Calu3 (cell line): ENCODE measurements around the gene MPZL1. TPM values are rescaled to one million over a fixed set of nuclear protein-coding genes. Genes with fewer than 3 reads are reported as not detected.

Experiments used
- BruUV-seq: library from RNA; stranded (reverse); fragments of 400-500 nt; replicated peaks from 2 replicates; lab custom pipeline; 2021; lab: Mats Ljungman, UMichigan
- CTCF ChIA-PET: fragments of 300-600 bp; sonication (Branson Sonifier 250); formaldehyde crosslinking; loops from one replicate; lab custom pipeline; 2022; ENCODE audit warnings: antibody characterized with exemption; lab: Charles Lee
- DNase-seq: peaks from one replicate; pipeline ENCODE4 v3.0.0; 2022
- H3K27ac Mint-ChIP-seq: one replicate; pipeline ENCODE4 v1.8.0; 2022; ENCODE audit warnings: mixed read lengths; ENCODE audit not compliant: unreplicated experiment
- H3K27me3 Mint-ChIP-seq: one replicate; pipeline ENCODE4 v1.8.0; 2022; ENCODE audit warnings: mixed read lengths; ENCODE audit not compliant: unreplicated experiment
- H3K36me3 Mint-ChIP-seq: one replicate; pipeline ENCODE4 v1.8.0; 2022; ENCODE audit warnings: mild to moderate bottlenecking, moderate library complexity, mixed read lengths; ENCODE audit not compliant: insufficient read depth, unreplicated experiment
- H3K4me1 Mint-ChIP-seq: one replicate; pipeline ENCODE4 v1.8.0; 2022; ENCODE audit warnings: mild to moderate bottlenecking, low read depth, mixed read lengths; ENCODE audit not compliant: unreplicated experiment
- H3K4me3 Mint-ChIP-seq: one replicate; pipeline ENCODE4 v1.8.0; 2022; ENCODE audit warnings: mild to moderate bottlenecking, low read depth, moderate library complexity, mixed read lengths; ENCODE audit not compliant: unreplicated experiment
- H3K9me3 Mint-ChIP-seq: one replicate; pipeline ENCODE4 v1.8.0; 2022; ENCODE audit warnings: low read depth, mixed read lengths; ENCODE audit not compliant: unreplicated experiment
- CTCF ChIP-seq: fragments of 200-600 bp; IDR thresholded peaks from one replicate; pipeline ENCODE4 v1.8.0; 2022; ENCODE audit warnings: antibody characterized with exemption; ENCODE audit not compliant: unreplicated experiment
- intact Hi-C: fragments of 100-400 bp; cut with micrococcal nuclease; formaldehyde crosslinking; loops from one replicate; pipeline ENCODE4 v1.10.0; 2022; ENCODE audit not compliant: unreplicated experiment
- total RNA-seq: library from RNA; stranded (reverse); gene quantifications from 2 replicates; pipeline ENCODE4 v1.2.3, GENCODE V29; 2022

The MPZL1 gene
- total RNA-seq, 1 experiment from 2014 or later: 139 TPM

GRCh38 chr1:167701510-167701909 lies 20.3 kb upstream of the MPZL1 start:
- peaks cover 82% of the 10 kb centered on the region for H3K27me3 Mint-ChIP-seq
- CTCF ChIA-PET: no interaction called here
- H3K27ac Mint-ChIP-seq: no peak overlapping the region
- no peaks in the 10 kb centered on the region for H3K9me3 Mint-ChIP-seq
- DNase-seq: no peak
- no peaks in the 10 kb centered on the region for H3K4me1 Mint-ChIP-seq
- no peak overlapping the region for H3K4me3 Mint-ChIP-seq
- no peak for TF ChIP-seq CTCF
- intact Hi-C loops: no loop called here
- no TSS peak for BruUV-seq
- no peaks in the 10 kb centered on the region for H3K36me3 Mint-ChIP-seq

GRCh38 chr1:167703557-167703956 lies 18.2 kb upstream of the MPZL1 start:
- no peaks in the 10 kb centered on the region for H3K36me3 Mint-ChIP-seq
- no peaks in the 10 kb centered on the region for H3K9me3 Mint-ChIP-seq
- H3K4me1 Mint-ChIP-seq: no peaks in the 10 kb centered on the region
- BruUV-seq: no TSS peak
- H3K27ac Mint-ChIP-seq: no peak overlapping the region
- no peak for DNase-seq
- no peak for TF ChIP-seq CTCF
- H3K27me3 Mint-ChIP-seq: peaks cover 94% of the 10 kb centered on the region
- CTCF ChIA-PET: no interaction called here
- intact Hi-C loops: no loop called here
- no peak overlapping the region for H3K4me3 Mint-ChIP-seq

GRCh38 chr1:167704715-167705114 lies 17.1 kb upstream of the MPZL1 start:
- no peak for TF ChIP-seq CTCF
- DNase-seq: no peak
- CTCF ChIA-PET: no interaction called here
- no peak overlapping the region for H3K27ac Mint-ChIP-seq
- no peaks in the 10 kb centered on the region for H3K9me3 Mint-ChIP-seq
- no peak overlapping the region for H3K4me3 Mint-ChIP-seq
- peaks cover 97% of the 10 kb centered on the region for H3K27me3 Mint-ChIP-seq
- no peaks in the 10 kb centered on the region for H3K36me3 Mint-ChIP-seq
- no TSS peak for BruUV-seq
- no peaks in the 10 kb centered on the region for H3K4me1 Mint-ChIP-seq
- intact Hi-C loops: no loop called here

GRCh38 chr1:167705250-167705649 lies 16.5 kb upstream of the MPZL1 start:
- Mint-ChIP-seq H3K4me1 (no peaks in the 10 kb centered on the region), H3K4me3 (no peak overlapping the region), H3K27me3 (peaks cover 92% of the 10 kb centered on the region), H3K36me3 (no peaks in the 10 kb centered on the region), H3K27ac (no peak overlapping the region), H3K9me3 (no peaks in the 10 kb centered on the region)
- no peak for DNase-seq
- no peak for TF ChIP-seq CTCF
- CTCF ChIA-PET: no interaction called here
- intact Hi-C loops: no loop called here
- BruUV-seq: no TSS peak

GRCh38 chr1:167706363-167706762 lies 15.4 kb upstream of the MPZL1 start:
- no TSS peak for BruUV-seq
- H3K27me3 Mint-ChIP-seq: peaks cover 81% of the 10 kb centered on the region
- H3K4me3 Mint-ChIP-seq: no peak overlapping the region
- CTCF ChIA-PET: no interaction called here
- H3K9me3 Mint-ChIP-seq: no peaks in the 10 kb centered on the region
- no peaks in the 10 kb centered on the region for H3K36me3 Mint-ChIP-seq
- no peak for TF ChIP-seq CTCF
- no peaks in the 10 kb centered on the region for H3K4me1 Mint-ChIP-seq
- H3K27ac Mint-ChIP-seq: no peak overlapping the region
- intact Hi-C loops: no loop called here
- DNase-seq: no peak
